Fibroblast of skin of left quadriceps (primary cell): ENCODE results near the gene PAGR1.
"Not testable (repeated sequence)": the region's sequence is repeated elsewhere in the genome, so short reads cannot be mapped to it uniquely, and the experiment has no call there.

Experiments
- DNase-seq, 2 experiments: peaks; one replicate each; pipeline ENCODE4 v3.0.0-alpha.2; 2013; ENCODE audit warnings: low read depth in 2 of 2

Gene PAGR1

GRCh38 chr16:29864205-29864604 is 48.3 kb downstream of the PAGR1 start:
- DNase-seq = no peak

- DNase-seq = no peak
Measured at GRCh38 chr16:29868396-29869009, 52.6 kb downstream of the PAGR1 start.

GRCh38 chr16:29869067-29869466 is 53.1 kb downstream of the PAGR1 start:
- DNase-seq = not testable (repeated sequence)
